ENCODE data around the gene DDAH2. TPM values are rescaled to one million over a fixed set of nuclear protein-coding genes. Genes with fewer than 3 reads are reported as not detected.

DDAH2 gene
- polyA plus RNA-seq, 10 donors: 87.3 to 135 (median 109) TPM

GRCh38 chr6:31734821-31735406, 5.8 kb upstream of the DDAH2 start:
- peak in 1 of 3 donors; percentile 76 for DNase-seq

GRCh38 chr6:31734247-31734820, 5.2 kb upstream of the DDAH2 start:
- DNase-seq: no peak

GRCh38 chr6:31733734-31734133, 4.6 kb upstream of the DDAH2 start:
- DNase-seq: no peak

GRCh38 chr6:31732029-31732428, 2.9 kb upstream of the DDAH2 start:
- no peak for DNase-seq

GRCh38 chr6:31730631-31731086, 1.6 kb upstream of the DDAH2 start:
- no peak for DNase-seq

- peak; percentile 91 to 97 (median 97) for DNase-seq
These were observed 1.0 kb upstream of the DDAH2 start for GRCh38 chr6:31729979-31730630.

GRCh38 chr6:31729515-31729978, 448 bp upstream of the DDAH2 start:
- DNase-seq: peak; percentile 90 to 97 (median 93)

GRCh38 chr6:31727717-31728671, 1.1 kb downstream of the DDAH2 start:
- peak in 1 of 3 donors; percentile 11 for DNase-seq

GRCh38 chr6:31727034-31727716, 1.9 kb downstream of the DDAH2 start:
- DNase-seq: peak in 1 of 3 donors; percentile 37

GRCh38 chr6:31725502-31726350, 3.4 kb downstream of the DDAH2 start:
- peak in 1 of 3 donors; percentile 14 for DNase-seq

GRCh38 chr6:31723980-31724691, 5.0 kb downstream of the DDAH2 start:
- DNase-seq: peak in 1 of 3 donors; percentile 13

- DNase-seq: no peak
These were observed 5.7 kb downstream of the DDAH2 start, which contains the start of gene MPIG6B for GRCh38 chr6:31723245-31723979. TSS of gene MPIG6B (plus strand) at chr6:31723373. CDS start at chr6:31723384, 11 bp downstream.

GRCh38 chr6:31722173-31722572, 6.9 kb downstream of the DDAH2 start:
- DNase-seq: no peak

GRCh38 chr6:31721351-31722020, 7.6 kb downstream of the DDAH2 start, which contains the start of gene LY6G6C:
TSS of gene LY6G6C (minus strand) at chr6:31721746. CDS start at chr6:31721679, 67 bp downstream.
- DNase-seq: no peak

GRCh38 chr6:31720196-31720770, 8.8 kb downstream of the DDAH2 start:
- DNase-seq: no peak

GRCh38 chr6:31719001-31719400, 10.1 kb downstream of the DDAH2 start:
- DNase-seq: no peak

- DNase-seq: no peak
These were observed 10.8 kb downstream of the DDAH2 start for GRCh38 chr6:31718265-31718664.

Measured in muscle of back (tissue), 11 donors.